ENCODE results near the gene TRIB2. TPM values are rescaled to one million over a fixed set of nuclear protein-coding genes. Genes with fewer than 3 reads are reported as not detected.

TRIB2 gene
- total RNA-seq, 1 experiment from 2014 or later, result 6.2 TPM

DNA sequence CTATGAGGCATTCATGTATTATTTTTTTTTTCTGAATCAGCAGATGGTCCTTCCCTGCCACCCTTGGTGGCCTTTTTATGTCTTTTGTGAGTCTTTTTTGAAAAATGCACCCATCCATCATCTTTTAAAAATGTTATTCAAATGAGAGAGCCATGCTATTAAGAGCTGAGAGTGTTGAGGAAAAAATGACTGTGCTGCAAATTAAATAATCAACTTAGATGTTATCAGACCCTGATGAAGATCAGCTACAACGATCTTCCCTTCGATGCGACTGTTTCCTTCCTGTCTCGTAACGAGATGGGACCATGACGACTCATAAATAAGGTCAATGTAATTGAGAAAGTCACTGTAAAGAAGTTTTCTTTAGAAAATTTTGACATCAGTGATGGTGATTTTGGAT is 44.4 kb downstream of the TRIB2 start:
- CTCF ChIA-PET, result no interaction called here
- no peaks in the 10 kb centered on the region for H3K9me3 Mint-ChIP-seq (ENCODE audit: low read depth, unreplicated experiment)
- BruUV-seq (replicated peaks), result no TSS peak
- no peak for DNase-seq
- no peak overlapping the region for H3K27ac Mint-ChIP-seq (ENCODE audit: unreplicated experiment)
- no peaks in the 10 kb centered on the region for H3K27me3 Mint-ChIP-seq (ENCODE audit: unreplicated experiment)
- no peak overlapping the region for H3K4me3 Mint-ChIP-seq (ENCODE audit: low read depth, unreplicated experiment)
- intact Hi-C loops (cut with micrococcal nuclease; ENCODE audit: unreplicated experiment), result loop anchor here (5.0 kb wide), 1 partner anchor 829 kb away; no protein-coding TSS in a partner anchor
- no peaks in the 10 kb centered on the region for H3K36me3 Mint-ChIP-seq (ENCODE audit: insufficient read depth, unreplicated experiment)
- no peaks in the 10 kb centered on the region for H3K4me1 Mint-ChIP-seq (ENCODE audit: low read depth, unreplicated experiment)
- TF ChIP-seq CTCF (IDR thresholded peaks at IDR 0.05; ENCODE audit: unreplicated experiment), result no peak

- CTCF ChIA-PET, result no interaction called here
Observed at GRCh38 chr2:12762337-12762736, 45.6 kb downstream of the TRIB2 start.

GRCh38 chr2:12762976-12763375 is 46.2 kb downstream of the TRIB2 start:
- Mint-ChIP-seq H3K9me3 (ENCODE audit: low read depth, unreplicated experiment) (no peaks in the 10 kb centered on the region), H3K27me3 (ENCODE audit: unreplicated experiment) (peaks cover 8% of the 10 kb centered on the region), H3K36me3 (ENCODE audit: insufficient read depth, unreplicated experiment) (no peaks in the 10 kb centered on the region), H3K4me1 (ENCODE audit: low read depth, unreplicated experiment) (no peaks in the 10 kb centered on the region), H3K4me3 (ENCODE audit: low read depth, unreplicated experiment) (no peak overlapping the region), H3K27ac (ENCODE audit: unreplicated experiment) (no peak overlapping the region)
- intact Hi-C loops (cut with micrococcal nuclease; ENCODE audit: unreplicated experiment), result loop anchor here (5.0 kb wide), 1 partner anchor 831 kb away; no protein-coding TSS in a partner anchor
- BruUV-seq (replicated peaks), result no TSS peak
- no peak for TF ChIP-seq CTCF (IDR thresholded peaks at IDR 0.05; ENCODE audit: unreplicated experiment)
- DNase-seq, result no peak
- CTCF ChIA-PET, result no interaction called here

More at GRCh38 chr2:12762337-12762736, 45.6 kb downstream of the TRIB2 start:
- H3K27ac Mint-ChIP-seq (ENCODE audit: unreplicated experiment), result no peak overlapping the region
- no peak for TF ChIP-seq CTCF (IDR thresholded peaks at IDR 0.05; ENCODE audit: unreplicated experiment)
- H3K9me3 Mint-ChIP-seq (ENCODE audit: low read depth, unreplicated experiment), result no peaks in the 10 kb centered on the region
- H3K4me1 Mint-ChIP-seq (ENCODE audit: low read depth, unreplicated experiment), result no peaks in the 10 kb centered on the region
- no peak for DNase-seq
- H3K36me3 Mint-ChIP-seq (ENCODE audit: insufficient read depth, unreplicated experiment), result no peaks in the 10 kb centered on the region
- no peak overlapping the region for H3K4me3 Mint-ChIP-seq (ENCODE audit: low read depth, unreplicated experiment)
- intact Hi-C loops (cut with micrococcal nuclease; ENCODE audit: unreplicated experiment), result loop anchor here (5.0 kb wide), 1 partner anchor 830 kb away; no protein-coding TSS in a partner anchor
- BruUV-seq (replicated peaks), result no TSS peak
- H3K27me3 Mint-ChIP-seq (ENCODE audit: unreplicated experiment), result peaks cover 1% of the 10 kb centered on the region

GRCh38 chr2:12763486-12763885 is 46.8 kb downstream of the TRIB2 start:
- intact Hi-C loops (cut with micrococcal nuclease; ENCODE audit: unreplicated experiment), result loop anchor here (5.0 kb wide), 1 partner anchor 831 kb away; no protein-coding TSS in a partner anchor
- no peak overlapping the region for H3K27ac Mint-ChIP-seq (ENCODE audit: unreplicated experiment)
- H3K9me3 Mint-ChIP-seq (ENCODE audit: low read depth, unreplicated experiment), result no peaks in the 10 kb centered on the region
- no peak for TF ChIP-seq CTCF (IDR thresholded peaks at IDR 0.05; ENCODE audit: unreplicated experiment)
- no peaks in the 10 kb centered on the region for H3K36me3 Mint-ChIP-seq (ENCODE audit: insufficient read depth, unreplicated experiment)
- no peaks in the 10 kb centered on the region for H3K4me1 Mint-ChIP-seq (ENCODE audit: low read depth, unreplicated experiment)
- H3K27me3 Mint-ChIP-seq (ENCODE audit: unreplicated experiment), result peaks cover 13% of the 10 kb centered on the region
- no peak overlapping the region for H3K4me3 Mint-ChIP-seq (ENCODE audit: low read depth, unreplicated experiment)
- CTCF ChIA-PET, result no interaction called here
- no peak for DNase-seq
- no TSS peak for BruUV-seq (replicated peaks)
